ENCODE results near the gene SGPL1. TPM values are rescaled to one million over a fixed set of nuclear protein-coding genes. Genes with fewer than 3 reads are reported as not detected.

Gene SGPL1
- total and polyA plus RNA-seq, 2 donors, result 20.5 to 27.4 TPM

DNA sequence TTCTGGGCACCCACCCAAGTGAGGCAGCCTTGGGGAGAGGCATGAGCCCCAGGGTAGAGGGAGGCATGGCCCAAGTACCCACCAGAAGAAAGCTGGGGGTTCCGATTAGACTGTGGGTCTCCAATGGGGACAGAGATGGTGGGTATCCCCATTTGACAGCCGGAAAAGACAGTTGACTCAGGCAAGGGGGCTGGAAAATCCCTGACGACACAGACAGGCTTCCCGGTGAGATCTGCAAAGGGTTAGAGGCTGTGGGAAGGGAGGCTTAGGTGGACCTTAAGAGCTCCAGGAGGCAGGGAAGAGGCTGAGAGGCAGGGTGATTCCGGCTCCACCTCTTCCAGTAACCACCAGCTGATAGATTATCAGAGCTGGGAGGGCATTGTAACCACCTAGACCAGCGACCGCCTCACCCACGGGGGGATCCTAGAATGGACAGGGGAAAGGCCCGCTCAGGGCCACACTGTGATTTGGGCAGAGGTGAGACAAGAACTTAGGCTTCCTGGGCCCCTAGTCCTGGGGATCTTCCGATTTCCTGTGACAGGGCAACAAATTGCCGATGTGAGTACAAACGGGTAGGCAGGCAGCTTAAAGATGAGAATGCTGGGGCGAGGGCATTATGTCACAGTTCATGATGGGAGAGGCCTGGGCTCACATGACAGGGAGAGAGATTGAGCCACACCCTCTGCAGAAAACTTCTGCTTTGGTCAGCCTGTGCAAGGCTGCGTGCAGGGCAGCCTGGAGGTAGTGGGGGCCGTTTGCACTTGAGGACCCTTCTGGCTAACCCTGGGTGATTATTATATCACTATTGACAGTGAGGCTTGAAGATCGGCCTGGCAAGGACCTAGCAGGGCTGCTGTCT lies 36.0 kb upstream of the SGPL1 start:
- WGBS, result 93% methylated on average over 16 of the region's 16 CpGs
- H3K27ac ChIP-seq (ENCODE audit: low read depth in 1 of 2, low read length in 1 of 2), result peak overlapping the region; percentile 33 to 59
- no peaks in the 10 kb centered on the region for H3K9me3 ChIP-seq (ENCODE audit: control insufficient read depth in 2 of 2, insufficient read depth in 1 of 2, low read length in 1 of 2)
- no peak for DNase-seq (ENCODE audit: low read depth in 6 of 9, low spot score in 9 of 9)
- H3K27me3 ChIP-seq (ENCODE audit: control insufficient read depth in 2 of 2, insufficient read depth in 1 of 2, low read length in 1 of 2), result no peaks in the 10 kb centered on the region
- peaks cover 0 to 13% of the 10 kb centered on the region in 2 donors for H3K4me1 ChIP-seq (ENCODE audit: control insufficient read depth in 2 of 2, insufficient read depth in 2 of 2, low read length in 2 of 2)
- H3K4me3 ChIP-seq (ENCODE audit: low read length in 2 of 2), result peak overlapping the region in 1 of 2 donors; percentile 36
- H3K36me3 ChIP-seq (ENCODE audit: control insufficient read depth in 2 of 2, insufficient read depth in 2 of 2, low read length in 1 of 2), result no peaks in the 10 kb centered on the region

DNA sequence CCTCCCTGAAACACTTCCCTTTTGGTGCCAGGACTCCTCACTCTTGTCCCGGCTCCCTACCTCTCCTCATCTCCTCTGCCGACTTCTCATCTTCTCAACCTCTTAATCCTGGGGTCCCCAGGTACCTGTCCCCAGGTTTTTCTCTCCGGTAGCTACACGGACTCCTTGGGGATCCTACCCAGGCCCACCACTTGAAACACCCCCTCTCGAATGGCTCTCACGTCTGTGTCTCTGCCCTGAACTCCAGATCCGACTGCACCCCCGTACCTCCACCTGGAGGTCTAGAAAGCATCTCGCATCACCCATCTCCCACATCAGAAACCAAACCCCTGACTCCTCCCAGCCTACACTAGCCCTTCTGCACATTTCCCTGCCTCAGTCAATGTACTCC lies 35.4 kb upstream of the SGPL1 start:
- Histone ChIP-seq H3K27ac (ENCODE audit: low read depth in 1 of 2, low read length in 1 of 2) (peak overlapping the region in 1 of 2 donors; percentile 35), H3K27me3 (ENCODE audit: control insufficient read depth in 2 of 2, insufficient read depth in 1 of 2, low read length in 1 of 2) (no peaks in the 10 kb centered on the region), H3K9me3 (ENCODE audit: control insufficient read depth in 2 of 2, insufficient read depth in 1 of 2, low read length in 1 of 2) (no peaks in the 10 kb centered on the region), H3K4me3 (ENCODE audit: low read length in 2 of 2) (peak overlapping the region in 1 of 2 donors; percentile 36), H3K4me1 (ENCODE audit: control insufficient read depth in 2 of 2, insufficient read depth in 2 of 2, low read length in 2 of 2) (peaks cover 0 to 17% of the 10 kb centered on the region in 2 donors), H3K36me3 (ENCODE audit: control insufficient read depth in 2 of 2, insufficient read depth in 2 of 2, low read length in 1 of 2) (no peaks in the 10 kb centered on the region)
- WGBS, result 95% methylated on average over 9 of the region's 9 CpGs
- no peak for DNase-seq (ENCODE audit: low read depth in 6 of 9, low spot score in 9 of 9)

DNA sequence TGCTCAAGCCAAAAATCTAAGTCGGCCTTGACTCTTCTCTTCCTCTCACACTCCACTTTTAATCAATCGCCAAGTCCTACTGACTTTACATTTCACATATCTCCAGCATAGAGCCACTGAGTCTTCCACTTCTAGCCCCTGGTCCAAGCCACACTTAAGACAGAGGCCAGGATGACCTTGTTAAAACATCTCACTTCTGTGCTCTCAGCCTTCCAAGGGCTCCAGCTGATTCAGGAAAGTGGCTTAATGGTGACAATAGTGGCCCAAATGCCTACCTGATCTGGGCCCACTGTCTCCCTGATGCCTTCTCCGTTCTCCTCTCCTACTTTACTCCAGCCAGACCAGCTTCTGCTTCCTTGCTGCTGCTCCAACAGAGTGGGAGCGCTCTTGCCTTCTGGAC lies 35.0 kb upstream of the SGPL1 start:
- H3K27me3 ChIP-seq (ENCODE audit: control insufficient read depth in 2 of 2, insufficient read depth in 1 of 2, low read length in 1 of 2), result no peaks in the 10 kb centered on the region
- H3K4me3 ChIP-seq (ENCODE audit: low read length in 2 of 2), result peak overlapping the region in 1 of 2 donors; percentile 36
- H3K9me3 ChIP-seq (ENCODE audit: control insufficient read depth in 2 of 2, insufficient read depth in 1 of 2, low read length in 1 of 2), result no peaks in the 10 kb centered on the region
- no peaks in the 10 kb centered on the region for H3K36me3 ChIP-seq (ENCODE audit: control insufficient read depth in 2 of 2, insufficient read depth in 2 of 2, low read length in 1 of 2)
- 95% methylated on average over 4 of the region's 4 CpGs for WGBS
- H3K4me1 ChIP-seq (ENCODE audit: control insufficient read depth in 2 of 2, insufficient read depth in 2 of 2, low read length in 2 of 2), result peaks cover 0 to 17% of the 10 kb centered on the region in 2 donors
- peak overlapping the region in 1 of 2 donors; percentile 53 for H3K27ac ChIP-seq (ENCODE audit: low read depth in 1 of 2, low read length in 1 of 2)
- no peak for DNase-seq (ENCODE audit: low read depth in 6 of 9, low spot score in 9 of 9)

DNA sequence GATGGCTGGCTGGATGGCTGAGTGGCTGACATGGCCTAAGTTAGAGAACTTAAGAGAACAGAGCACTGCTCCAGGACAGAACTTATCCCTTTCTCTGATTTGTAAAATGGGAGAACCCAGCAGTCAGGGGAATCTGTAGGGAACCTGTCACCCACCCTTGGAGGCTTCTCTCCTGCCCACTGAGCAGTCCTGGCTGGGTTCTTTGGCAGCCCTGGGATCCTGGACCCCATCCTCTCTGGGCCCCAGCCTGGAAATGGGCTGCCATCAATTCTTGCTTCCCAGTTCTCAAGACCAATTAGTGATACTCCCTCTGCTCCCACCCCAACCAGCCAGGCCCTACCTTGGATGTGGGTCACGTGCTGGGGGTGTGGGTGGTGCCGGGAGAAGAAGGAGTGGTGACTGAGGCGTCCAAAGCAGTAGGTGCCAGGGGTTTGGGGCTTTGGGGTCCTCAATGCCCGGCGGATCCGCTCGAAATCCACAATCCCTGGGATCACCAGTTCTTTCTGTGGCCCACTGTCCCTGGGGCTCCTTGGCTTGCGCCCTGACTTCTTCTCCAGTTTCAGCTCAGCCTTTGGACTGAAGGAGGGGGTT lies 34.2 kb upstream of the SGPL1 start:
- no peaks in the 10 kb centered on the region for H3K27me3 ChIP-seq (ENCODE audit: control insufficient read depth in 2 of 2, insufficient read depth in 1 of 2, low read length in 1 of 2)
- H3K4me3 ChIP-seq (ENCODE audit: low read length in 2 of 2), result peak overlapping the region in 1 of 2 donors; percentile 36
- no peaks in the 10 kb centered on the region for H3K36me3 ChIP-seq (ENCODE audit: control insufficient read depth in 2 of 2, insufficient read depth in 2 of 2, low read length in 1 of 2)
- WGBS, result 97% methylated on average over 8 of the region's 8 CpGs
- no peak for DNase-seq (ENCODE audit: low read depth in 6 of 9, low spot score in 9 of 9)
- peaks cover 2 to 22% of the 10 kb centered on the region in 2 donors for H3K4me1 ChIP-seq (ENCODE audit: control insufficient read depth in 2 of 2, insufficient read depth in 2 of 2, low read length in 2 of 2)
- no peaks in the 10 kb centered on the region for H3K9me3 ChIP-seq (ENCODE audit: control insufficient read depth in 2 of 2, insufficient read depth in 1 of 2, low read length in 1 of 2)
- H3K27ac ChIP-seq (ENCODE audit: low read depth in 1 of 2, low read length in 1 of 2), result peak overlapping the region in 1 of 2 donors; percentile 48

DNA sequence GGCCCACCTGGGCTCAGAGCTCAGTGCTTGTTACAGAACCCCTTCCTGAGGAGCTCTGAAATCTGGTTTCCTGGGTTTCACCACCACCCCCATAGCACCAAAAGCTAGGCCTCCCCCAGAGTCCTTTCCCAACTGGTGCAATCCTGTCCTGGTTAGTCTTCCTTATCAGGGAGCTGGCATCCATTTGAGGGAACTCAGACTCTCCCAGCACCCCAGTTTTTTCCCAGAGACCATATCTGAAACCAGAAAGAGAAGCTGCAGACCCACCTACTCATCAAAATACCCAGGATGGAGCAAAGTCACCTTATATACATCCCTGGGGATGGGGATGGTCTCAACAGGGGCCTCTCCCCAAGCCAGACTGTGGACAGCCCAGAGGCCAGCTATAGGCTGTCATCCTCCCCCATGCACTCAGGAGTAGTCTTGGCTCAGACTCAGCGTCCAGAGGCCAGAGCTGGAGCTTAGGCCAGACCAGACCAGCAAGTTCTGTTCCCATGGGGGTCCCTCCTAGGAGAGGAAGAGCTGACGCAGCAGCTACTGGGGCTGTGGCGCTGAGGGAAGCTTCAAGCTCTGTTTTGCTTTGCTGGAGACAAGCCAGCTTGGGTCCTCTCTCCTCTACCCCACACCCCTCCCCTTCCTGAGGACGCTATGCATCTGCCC lies 33.5 kb upstream of the SGPL1 start:
- DNase-seq (ENCODE audit: low read depth in 6 of 9, low spot score in 9 of 9), result peak in 2 of 9 donors; percentile 25 to 29
- 55% methylated on average over 4 of the region's 4 CpGs for WGBS
- peak overlapping the region in 1 of 2 donors; percentile 51 for H3K27ac ChIP-seq (ENCODE audit: low read depth in 1 of 2, low read length in 1 of 2)

DNA sequence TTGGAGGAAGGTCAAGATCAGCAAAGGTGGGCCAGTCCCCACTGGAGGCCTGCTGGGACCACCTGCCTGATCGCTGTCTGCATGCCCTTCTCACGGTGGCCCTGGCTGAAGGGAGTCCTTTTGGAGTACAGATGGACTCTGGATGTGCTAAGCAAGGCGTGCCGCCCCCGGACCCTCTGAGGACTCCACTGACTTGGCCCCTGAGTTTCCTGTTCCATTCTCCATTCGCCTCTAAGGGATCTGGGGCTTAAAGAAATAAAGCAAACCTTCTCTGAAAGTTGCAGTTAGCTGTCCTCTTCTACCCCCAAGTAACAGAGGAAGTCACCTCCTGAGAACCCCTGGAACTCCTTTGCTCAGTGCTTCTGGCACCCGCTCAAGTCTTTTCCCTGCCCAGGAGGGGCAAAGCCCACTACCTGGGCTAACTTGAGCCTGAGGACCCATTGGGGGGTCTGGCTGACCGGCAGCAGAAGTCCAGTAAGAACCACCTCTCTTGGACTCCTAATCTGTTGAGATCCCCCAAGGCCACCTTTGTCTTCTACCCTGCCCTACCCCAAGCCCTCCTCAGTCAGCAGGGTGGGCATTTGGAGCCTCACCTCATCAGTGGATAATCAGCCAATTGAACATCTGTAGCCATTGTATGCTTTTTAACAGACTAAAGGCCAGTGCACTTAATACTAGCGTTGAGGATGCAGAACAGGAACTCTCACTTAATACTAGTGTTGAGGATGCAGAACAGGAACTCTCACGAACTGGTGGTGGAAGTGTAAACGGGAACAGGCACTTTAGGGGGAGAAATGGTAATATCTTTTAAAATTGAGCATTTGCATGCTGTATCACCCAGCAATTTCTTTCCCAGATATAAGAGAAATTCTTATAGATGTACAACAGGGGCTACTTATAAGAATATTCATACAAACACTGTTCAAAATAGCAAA lies 32.7 kb upstream of the SGPL1 start:
- Histone ChIP-seq H3K9me3 (ENCODE audit: control insufficient read depth in 2 of 2, insufficient read depth in 1 of 2, low read length in 1 of 2) (no peaks in the 10 kb centered on the region), H3K4me3 (ENCODE audit: low read length in 2 of 2) (no peak overlapping the region), H3K4me1 (ENCODE audit: control insufficient read depth in 2 of 2, insufficient read depth in 2 of 2, low read length in 2 of 2) (peaks cover 2 to 27% of the 10 kb centered on the region in 2 donors), H3K36me3 (ENCODE audit: control insufficient read depth in 2 of 2, insufficient read depth in 2 of 2, low read length in 1 of 2) (no peaks in the 10 kb centered on the region), H3K27ac (ENCODE audit: low read depth in 1 of 2, low read length in 1 of 2) (peak overlapping the region in 1 of 2 donors; percentile 38), H3K27me3 (ENCODE audit: control insufficient read depth in 2 of 2, insufficient read depth in 1 of 2, low read length in 1 of 2) (no peaks in the 10 kb centered on the region)
- WGBS, result 76% methylated on average over 11 of the region's 11 CpGs
- no peak for DNase-seq (ENCODE audit: low read depth in 6 of 9, low spot score in 9 of 9)

More for the DNA sequence above, 33.5 kb upstream of the SGPL1 start:
- no peaks in the 10 kb centered on the region for H3K9me3 ChIP-seq (ENCODE audit: control insufficient read depth in 2 of 2, insufficient read depth in 1 of 2, low read length in 1 of 2)
- H3K4me1 ChIP-seq (ENCODE audit: control insufficient read depth in 2 of 2, insufficient read depth in 2 of 2, low read length in 2 of 2), result peaks cover 2 to 27% of the 10 kb centered on the region in 2 donors
- H3K36me3 ChIP-seq (ENCODE audit: control insufficient read depth in 2 of 2, insufficient read depth in 2 of 2, low read length in 1 of 2), result no peaks in the 10 kb centered on the region
- H3K4me3 ChIP-seq (ENCODE audit: low read length in 2 of 2), result peak overlapping the region in 1 of 2 donors; percentile 36
- H3K27me3 ChIP-seq (ENCODE audit: control insufficient read depth in 2 of 2, insufficient read depth in 1 of 2, low read length in 1 of 2), result no peaks in the 10 kb centered on the region

DNA sequence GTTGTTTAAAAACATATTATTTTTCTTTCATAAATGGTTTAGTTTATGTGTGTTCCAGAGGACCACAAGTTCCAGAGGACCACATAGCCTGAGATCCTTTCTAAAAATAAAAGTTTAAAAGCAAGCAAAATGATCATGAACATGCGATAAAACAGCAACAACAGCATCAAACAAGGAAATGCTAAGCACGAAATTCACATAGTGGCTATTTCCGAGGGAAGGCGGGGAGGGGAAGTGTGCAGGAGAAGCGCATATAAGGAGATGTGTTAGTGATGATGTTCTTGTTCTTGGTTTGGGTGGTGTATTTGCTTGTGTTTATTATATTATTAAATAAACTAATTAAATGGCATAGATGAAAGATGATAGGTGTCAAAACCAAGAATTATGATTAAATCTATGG lies 31.7 kb upstream of the SGPL1 start:
- DNase-seq (ENCODE audit: low read depth in 6 of 9, low spot score in 9 of 9), result no peak

DNA sequence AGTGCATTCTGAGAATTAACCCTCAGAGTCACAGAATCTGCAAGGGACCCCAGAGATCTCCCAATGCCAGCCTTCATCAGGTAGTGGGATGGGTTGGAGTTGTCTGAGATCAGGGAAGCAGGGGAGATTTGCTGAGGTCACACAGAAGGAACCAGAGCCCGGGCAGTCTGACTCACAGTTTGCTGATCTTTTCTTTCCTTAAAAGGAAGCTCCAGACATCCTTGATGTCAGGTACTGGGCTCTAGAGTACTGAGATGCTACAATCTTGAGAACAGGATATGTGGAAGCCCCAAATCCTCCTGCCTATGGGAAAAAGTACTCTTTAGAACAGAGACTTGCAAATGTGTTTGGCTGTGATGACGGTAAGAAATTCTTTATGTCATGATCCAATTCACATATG lies 31.3 kb upstream of the SGPL1 start:
- H3K4me1 ChIP-seq (ENCODE audit: control insufficient read depth in 2 of 2, insufficient read depth in 2 of 2, low read length in 2 of 2), result peaks cover 2 to 27% of the 10 kb centered on the region in 2 donors
- DNase-seq (ENCODE audit: low read depth in 6 of 9, low spot score in 9 of 9), result no peak
- H3K4me3 ChIP-seq (ENCODE audit: low read length in 2 of 2), result no peak overlapping the region
- no peak overlapping the region for H3K27ac ChIP-seq (ENCODE audit: low read depth in 1 of 2, low read length in 1 of 2)
- H3K27me3 ChIP-seq (ENCODE audit: control insufficient read depth in 2 of 2, insufficient read depth in 1 of 2, low read length in 1 of 2), result no peaks in the 10 kb centered on the region
- WGBS, result 78% methylated on average over 2 of the region's 2 CpGs
- no peaks in the 10 kb centered on the region for H3K36me3 ChIP-seq (ENCODE audit: control insufficient read depth in 2 of 2, insufficient read depth in 2 of 2, low read length in 1 of 2)
- no peaks in the 10 kb centered on the region for H3K9me3 ChIP-seq (ENCODE audit: control insufficient read depth in 2 of 2, insufficient read depth in 1 of 2, low read length in 1 of 2)

More for the DNA sequence above, 31.7 kb upstream of the SGPL1 start:
- H3K27ac ChIP-seq (ENCODE audit: low read depth in 1 of 2, low read length in 1 of 2), result no peak overlapping the region
- H3K9me3 ChIP-seq (ENCODE audit: control insufficient read depth in 2 of 2, insufficient read depth in 1 of 2, low read length in 1 of 2), result no peaks in the 10 kb centered on the region
- H3K4me3 ChIP-seq (ENCODE audit: low read length in 2 of 2), result no peak overlapping the region
- H3K4me1 ChIP-seq (ENCODE audit: control insufficient read depth in 2 of 2, insufficient read depth in 2 of 2, low read length in 2 of 2), result peaks cover 2 to 27% of the 10 kb centered on the region in 2 donors
- WGBS, result 75% methylated on average over 5 of the region's 5 CpGs
- no peaks in the 10 kb centered on the region for H3K27me3 ChIP-seq (ENCODE audit: control insufficient read depth in 2 of 2, insufficient read depth in 1 of 2, low read length in 1 of 2)
- H3K36me3 ChIP-seq (ENCODE audit: control insufficient read depth in 2 of 2, insufficient read depth in 2 of 2, low read length in 1 of 2), result no peaks in the 10 kb centered on the region
